GM12892 (cell line): Measurements from ENCODE around the gene KIAA1328.

Experiments used
- POLR2A ChIP-seq: IDR thresholded peaks from 2 replicates; pipeline ENCODE4 v1.6.1; 2011; ENCODE audit warnings: low read depth, low read length, control low read depth
- POLR2AphosphoS5 ChIP-seq: IDR thresholded peaks from 2 replicates; pipeline ENCODE4 v1.6.1; 2011; ENCODE audit warnings: low read depth, low read length, control low read depth
- TAF1 ChIP-seq: IDR thresholded peaks from 2 replicates; pipeline ENCODE4 v1.6.1; 2011; ENCODE audit warnings: low read depth, mild to moderate bottlenecking, control low read depth, low read length, borderline replicate concordance

GRCh38 chr18:37248281-37248680 lies 419.4 kb downstream of the KIAA1328 start:
- TF ChIP-seq POLR2A (no peak), POLR2AphosphoS5 (no peak), TAF1 (no peak)
